HG02642 (cell line): ENCODE measurements around the gene DBNDD1.

ENCODE experiments used
- ATAC-seq: cut with Tn5 transposase; IDR thresholded peaks from one replicate; pipeline ENCODE4 v1.9.1; 2021; ENCODE audit warnings: mild to moderate bottlenecking; ENCODE audit not compliant: unreplicated experiment, poor library complexity

DBNDD1 gene

GRCh38 chr16:90040152-90041023 is 21.1 kb upstream of the DBNDD1 start:
- ATAC-seq: no peak

GRCh38 chr16:90037276-90037675 is 18.0 kb upstream of the DBNDD1 start:
- no peak for ATAC-seq

GRCh38 chr16:90035902-90036301 is 16.6 kb upstream of the DBNDD1 start:
- ATAC-seq: no peak

GRCh38 chr16:90034504-90034903 is 15.2 kb upstream of the DBNDD1 start:
- no peak for ATAC-seq

- no peak for ATAC-seq
Observed at GRCh38 chr16:90033387-90033786, 14.1 kb upstream of the DBNDD1 start.

- ATAC-seq: no peak
Observed at GRCh38 chr16:90032674-90033331, 13.5 kb upstream of the DBNDD1 start.

GRCh38 chr16:90031931-90032673 is 12.8 kb upstream of the DBNDD1 start:
- no peak for ATAC-seq

GRCh38 chr16:90031186-90031930 is 12.1 kb upstream of the DBNDD1 start:
- ATAC-seq: no peak

GRCh38 chr16:90028985-90029384 is 9.7 kb upstream of the DBNDD1 start:
- ATAC-seq: no peak

- ATAC-seq: no peak
Observed at GRCh38 chr16:90027611-90028010, 8.4 kb upstream of the DBNDD1 start.

GRCh38 chr16:90026135-90026534 is 6.9 kb upstream of the DBNDD1 start:
- no peak for ATAC-seq

- ATAC-seq: no peak
Observed at GRCh38 chr16:90023078-90023447, 3.8 kb upstream of the DBNDD1 start.

- ATAC-seq: peak; percentile 65
Observed at GRCh38 chr16:90022209-90023077, 3.2 kb upstream of the DBNDD1 start.

- ATAC-seq: no peak
Observed at GRCh38 chr16:90020838-90021382, 1.7 kb upstream of the DBNDD1 start.

- ATAC-seq: no peak
Observed at GRCh38 chr16:90020260-90020837, 1.1 kb upstream of the DBNDD1 start.

GRCh38 chr16:90019543-90020259 is 445 bp upstream of the DBNDD1 start:
- no peak for ATAC-seq

- no peak for ATAC-seq
Observed at GRCh38 chr16:90018297-90018651, 982 bp downstream of the DBNDD1 start.

GRCh38 chr16:90016339-90016950 is 2.8 kb downstream of the DBNDD1 start:
- no peak for ATAC-seq
